ENCODE results near the gene IFNA5. TPM values are rescaled to one million over a fixed set of nuclear protein-coding genes. Genes with fewer than 3 reads are reported as not detected.

Gene IFNA5
- total and polyA plus RNA-seq, 2 of the 4 experiments (the other 2 are of a cell fraction), result not detected

- H2BK120ac ChIP-seq (ENCODE audit: low read depth, low read length), result no peak overlapping the region
- H3K9ac ChIP-seq (ENCODE audit: low read depth, low read length), result no peak overlapping the region
- H3K23ac ChIP-seq (ENCODE audit: low read depth, low read length), result no peak overlapping the region
- no peak overlapping the region for H3K4ac ChIP-seq (ENCODE audit: low read depth, low read length)
- CTCF ChIA-PET, result interaction anchor here (2.0 kb wide), 1 partner anchor 79 kb away, joined by 5 read pairs; no protein-coding TSS in a partner anchor
- no peak for TF ChIP-seq RCOR1 (IDR thresholded peaks at IDR 0.05; ENCODE audit: insufficient replicate concordance, low read length)
- TF ChIP-seq POLR2A (IDR thresholded peaks at IDR 0.05; ENCODE audit: low read depth, low read length), result no peak
- no peak for TF ChIP-seq FOS (IDR thresholded peaks at IDR 0.05; ENCODE audit: low read depth, low read length)
- no peak overlapping the region for H3K27ac ChIP-seq (ENCODE audit: insufficient read depth, low read length)
- no peak overlapping the region for H3K56ac ChIP-seq (ENCODE audit: extremely low read depth, insufficient read depth, low read length)
- H2AK5ac ChIP-seq (ENCODE audit: low read depth, low read length), result no peak overlapping the region
- H3K4me1 ChIP-seq (ENCODE audit: control insufficient read depth, insufficient read depth, low read length), result peaks cover 2% of the 10 kb centered on the region; the same call in 1 of the 2 replicates
- H2BK15ac ChIP-seq (ENCODE audit: low read depth, low read length), result no peak overlapping the region
- no peak overlapping the region for H4K8ac ChIP-seq (ENCODE audit: low read depth in 2 of 2, low read length in 2 of 2)
- POLR2A ChIA-PET (ENCODE audit: unreplicated experiment), result no interaction called here
- no TSS peak for BruUV-seq (replicated peaks)
- H3K27me3 ChIP-seq (ENCODE audit: control insufficient read depth, insufficient read depth, low read length), result peaks cover 6% of the 10 kb centered on the region
- no peak overlapping the region for H2BK20ac ChIP-seq (ENCODE audit: low read depth, low read length)
- no peak overlapping the region for H3K18ac ChIP-seq (ENCODE audit: low read depth, low read length)
- no peak for DNase-seq
- H4K91ac ChIP-seq (ENCODE audit: insufficient read depth, low read depth, low read length), result no peak overlapping the region
- H3K4me3 ChIP-seq (ENCODE audit: insufficient read depth, low read depth, low read length), result no peak overlapping the region
- no peak overlapping the region for H2BK5ac ChIP-seq (ENCODE audit: low read depth, low read length, poor library complexity, severe bottlenecking)
- H3K9me1 ChIP-seq (ENCODE audit: insufficient read depth, low read length), result no peaks in the 10 kb centered on the region
- H3K14ac ChIP-seq (replicated peaks; ENCODE audit: low read depth, low read length), result no peak overlapping the region
- H3K79me1 ChIP-seq (ENCODE audit: low read depth in 1 of 2, low read length in 2 of 2), result no peaks in the 10 kb centered on the region; a peak in 1 of 4 replicates
- WGBS, 2 experiments (ENCODE audit: extremely low coverage in 2 of 2, insufficient read length in 1 of 2), result no CpG with 5 or more reads among the region's 3 CpGs
- intact Hi-C loops (cut with micrococcal nuclease) (no loop called here), dilution Hi-C loops (cut with HindIII; ENCODE audit: low sequenced_read_pairs, unreplicated experiment) (no loop called here), in situ Hi-C loops (cut with MboI; ENCODE audit: low sequenced_read_pairs) (loop anchor here (25.0 kb wide), 1 partner anchor 945 kb away; no protein-coding TSS in a partner anchor)
- no peak overlapping the region for H3K4me2 ChIP-seq (ENCODE audit: low read depth, low read length)
- H2AK9ac ChIP-seq (replicated peaks; ENCODE audit: low read depth, low read length, poor library complexity), result no peak overlapping the region
- H4K20me1 ChIP-seq (ENCODE audit: insufficient read depth, low read length), result no peaks in the 10 kb centered on the region
- H4K5ac ChIP-seq (ENCODE audit: low read depth, low read length), result no peak overlapping the region
- no peak for ATAC-seq (ENCODE audit: low read depth)
- no peak overlapping the region for H2AFZ ChIP-seq (replicated peaks; ENCODE audit: low read length, poor library complexity)
- peaks cover 4% of the 10 kb centered on the region; the same call in 1 of the 2 replicates for H3K36me3 ChIP-seq (ENCODE audit: control insufficient read depth, insufficient read depth, low read length)
- H3K9me3 ChIP-seq (ENCODE audit: control insufficient read depth, insufficient read depth, low read length), result no peaks in the 10 kb centered on the region
Observed at GRCh38 chr9:21316860-21317259, 11.7 kb upstream of the IFNA5 start.

Data from IMR-90 (cell line).